K562 (cell line): ENCODE measurements around the gene PPP1R37. TPM values are rescaled to one million over a fixed set of nuclear protein-coding genes. Genes with fewer than 3 reads are reported as not detected.

Experiments
- CBFA2T3 ChIP-seq: fragments of 450-650 bp; IDR thresholded peaks from 2 replicates; pipeline ENCODE4 v1.6.1; 2017
- CHAMP1 ChIP-seq: fragments of 450-650 bp; IDR thresholded peaks from 2 replicates; pipeline ENCODE4 v1.6.1; 2016; ENCODE audit warnings: mild to moderate bottlenecking
- KDM2B ChIP-seq: fragments of 250-450 bp; sonication (Bioruptor Pico); IDR thresholded peaks from 2 replicates; pipeline ENCODE4 v1.8.0; 2021; ENCODE audit warnings: mild to moderate bottlenecking, moderate library complexity
- KLF13 ChIP-seq: fragments of 450-650 bp; IDR thresholded peaks from 2 replicates; pipeline ENCODE4 v1.6.1; 2016; ENCODE audit warnings: missing genetic modification characterization, low read depth, mild to moderate bottlenecking, missing compliant biosample characterization, moderate library complexity, borderline replicate concordance
- MTA3 ChIP-seq: fragments of 450-650 bp; formaldehyde crosslinking; IDR thresholded peaks from 2 replicates; pipeline ENCODE4 v1.6.1; 2017; ENCODE audit warnings: mild to moderate bottlenecking, borderline replicate concordance
- MTF1 ChIP-seq: fragments of 250-450 bp; sonication (Bioruptor Pico); IDR thresholded peaks from 2 replicates; pipeline ENCODE4 v1.9.0; 2021; ENCODE audit warnings: moderate library complexity, mild to moderate bottlenecking, inconsistent platforms, borderline replicate concordance
- MXI1 ChIP-seq: IDR thresholded peaks from 2 replicates; pipeline ENCODE4 v1.6.1; 2011; ENCODE audit warnings: low read depth, mild to moderate bottlenecking, improper control_type of control experiment, low read length
- MYNN ChIP-seq, 2 experiments: sonication (generic); formaldehyde crosslinking in 1 of 2; IDR thresholded peaks; 2 replicates each; pipeline versions ENCODE4 v1.5.0 to v1.6.1; 2016 to 2020; ENCODE audit warnings: antibody characterized with exemption in 1 of 2, missing genetic modification reagents in 1 of 2
- RBM22 ChIP-seq: fragments of 200-400 bp; formaldehyde crosslinking; IDR thresholded peaks from 2 replicates; pipeline ENCODE4 v1.6.1; 2018; ENCODE audit warnings: low read length, low read depth; ENCODE audit not compliant: poor library complexity, severe bottlenecking
- SLC30A9 ChIP-seq: fragments of 250-450 bp; sonication (Bioruptor Pico); IDR thresholded peaks from 2 replicates; pipeline ENCODE4 v1.8.0; 2022; ENCODE audit warnings: mild to moderate bottlenecking, moderate library complexity
- TFAP4 ChIP-seq: sonication (generic); formaldehyde crosslinking; IDR thresholded peaks from 2 replicates; pipeline ENCODE4 v1.8.0; 2022; ENCODE audit warnings: missing genetic modification reagents, mild to moderate bottlenecking, moderate library complexity, borderline replicate concordance
- ZNF398 ChIP-seq: fragments of 250-450 bp; sonication (Bioruptor Pico); IDR thresholded peaks from 2 replicates; pipeline ENCODE4 v1.8.0; 2021; ENCODE audit warnings: moderate library complexity, mild to moderate bottlenecking, inconsistent platforms
- ZNF740 ChIP-seq, 3 experiments: fragments of 200-800 bp in 1 of 3; sonication (Bioruptor generic) in 1 of 3; sonication (generic) in 1 of 3; formaldehyde crosslinking in 1 of 3; IDR thresholded peaks; 2 replicates each; pipeline versions ENCODE4 v1.6.1 to v1.8.0; 2016 to 2022; ENCODE audit warnings: mild to moderate bottlenecking in 2 of 3, missing compliant biosample characterization in 2 of 3, missing genetic modification characterization in 2 of 3, missing genetic modification reagents in 1 of 3
- polyA plus RNA-seq, 8 experiments: library from polyadenylated mRNA; depleted of rRNA in 4 of 8; stranded (reverse) in 5 of 8; unstranded in 3 of 8; fragments of >200 nt; fragmentation: Nextera tagmentation in 2 of 8; fragmentation: Illumina TruSeq in 1 of 8; extraction: Ambion mirVana in 2 of 8; extraction: Trizol in 1 of 8; gene quantifications; 2 replicates each; pipeline versions ENCODE4 v1.2.1 to v1.2.3, GENCODE V29; 2011 to 2014; ENCODE audit warnings: inconsistent platforms in 1 of 8, missing spikeins in 1 of 8
- total RNA-seq, 7 experiments: library from RNA; depleted of rRNA in 6 of 7; stranded (reverse); fragments of >200 nt in 6 of 7; fragmentation: Illumina TruSeq in 2 of 7; extraction: Trizol in 2 of 7; gene quantifications; 2 replicates each; pipeline versions ENCODE4 v1.2.1 to v1.2.3, GENCODE V29; 2011 to 2021; ENCODE audit warnings: low replicate concordance in 1 of 7
- TF ChIP-seq, protein P1 (sequence below): fragments of 450-650 bp; IDR thresholded peaks from 2 replicates; pipeline ENCODE4 v1.6.1; 2017; ENCODE audit warnings: mild to moderate bottlenecking, moderate library complexity
- TF ChIP-seq, protein P2 (sequence below): fragments of 250-450 bp; sonication (Bioruptor Pico); IDR thresholded peaks from 2 replicates; pipeline ENCODE4 v1.5.0; 2020; ENCODE audit warnings: mild to moderate bottlenecking

Gene PPP1R37
- total and polyA plus RNA-seq, 9 of the 15 experiments (the other 6 are each of a cell fraction or from before 2014, with no cell fraction given): 0.04 to 20.3 (median 7.3) TPM

DNA sequence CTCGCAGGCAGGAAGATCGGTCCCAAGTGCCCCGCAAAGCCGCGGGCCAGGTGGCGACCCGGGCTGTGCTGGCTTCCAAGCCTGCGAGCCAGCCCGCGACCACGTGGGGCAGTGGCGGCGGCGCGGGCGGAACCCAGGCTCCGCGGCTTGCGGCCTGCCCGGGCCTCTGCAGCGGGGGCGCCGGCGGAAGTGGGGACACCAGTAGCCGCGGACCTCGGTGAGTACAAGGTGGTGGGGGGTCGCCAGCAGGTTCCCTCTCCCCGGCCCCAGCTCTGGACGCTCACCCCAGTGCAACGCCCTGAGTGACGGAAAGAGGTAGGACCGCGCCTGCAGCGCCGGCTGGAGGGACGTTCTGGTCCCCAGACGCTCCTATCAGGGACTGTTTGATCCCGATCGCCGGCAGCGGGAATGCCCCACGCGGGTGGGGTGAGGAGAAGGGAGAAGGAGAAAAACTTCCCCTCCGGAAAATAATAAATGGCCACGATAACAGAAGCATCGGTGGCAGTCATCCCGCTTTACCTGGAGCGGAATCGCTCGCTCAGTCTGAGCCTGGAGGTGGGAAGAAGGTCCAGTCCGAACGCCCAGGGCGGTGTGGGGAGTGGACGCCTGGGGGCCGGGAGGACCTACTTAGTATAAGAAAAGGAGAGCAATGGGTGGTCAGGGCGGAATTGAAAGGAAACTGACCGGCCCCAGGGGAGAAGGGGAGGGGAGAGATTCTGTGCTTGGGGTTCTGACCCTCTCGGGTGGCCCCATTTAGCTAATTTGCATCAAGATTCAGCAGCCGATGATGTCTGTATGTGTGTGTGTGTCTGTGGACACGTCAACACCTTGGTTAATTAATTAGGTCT, 13.7 kb upstream of the PPP1R37 start, which contains the start of gene GEMIN7 (continued):
- TF ChIP-seq KLF13 (tag): peak; percentile 44; the same call in 1 of the 2 replicates
- peak; percentile 72; the same call in 1 of the 2 replicates for TF ChIP-seq MXI1
- no peak; the same call in 1 of the 2 replicates for TF ChIP-seq MYNN (IDR thresholded peaks at IDR 0.05)
- TF ChIP-seq MYNN (CRISPR knock-in tag; IDR thresholded peaks at IDR 0.05): no peak
- TF ChIP-seq, protein P1, sequence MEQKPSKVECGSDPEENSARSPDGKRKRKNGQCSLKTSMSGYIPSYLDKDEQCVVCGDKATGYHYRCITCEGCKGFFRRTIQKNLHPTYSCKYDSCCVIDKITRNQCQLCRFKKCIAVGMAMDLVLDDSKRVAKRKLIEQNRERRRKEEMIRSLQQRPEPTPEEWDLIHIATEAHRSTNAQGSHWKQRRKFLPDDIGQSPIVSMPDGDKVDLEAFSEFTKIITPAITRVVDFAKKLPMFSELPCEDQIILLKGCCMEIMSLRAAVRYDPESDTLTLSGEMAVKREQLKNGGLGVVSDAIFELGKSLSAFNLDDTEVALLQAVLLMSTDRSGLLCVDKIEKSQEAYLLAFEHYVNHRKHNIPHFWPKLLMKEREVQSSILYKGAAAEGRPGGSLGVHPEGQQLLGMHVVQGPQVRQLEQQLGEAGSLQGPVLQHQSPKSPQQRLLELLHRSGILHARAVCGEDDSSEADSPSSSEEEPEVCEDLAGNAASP: no peak
- peak; percentile 93 for TF ChIP-seq RBM22
- TF ChIP-seq SLC30A9 (CRISPR knock-in tag): no peak
- peak; percentile 89 for TF ChIP-seq MTA3
- TF ChIP-seq TFAP4 (CRISPR knock-in tag): no peak; the same call in 1 of the 2 replicates
- no peak for TF ChIP-seq MTF1 (CRISPR knock-in tag)
- TF ChIP-seq ZNF398 (CRISPR knock-in tag): no peak
- peak; percentile 83 for TF ChIP-seq ZNF740 (CRISPR knock-in tag; IDR thresholded peaks at IDR 0.05)
- peak in 1 of 2 experiments; percentile 68; a peak in 1 of 4 replicates for TF ChIP-seq ZNF740 (tag; IDR thresholded peaks at IDR 0.05)
- TF ChIP-seq, protein P2, sequence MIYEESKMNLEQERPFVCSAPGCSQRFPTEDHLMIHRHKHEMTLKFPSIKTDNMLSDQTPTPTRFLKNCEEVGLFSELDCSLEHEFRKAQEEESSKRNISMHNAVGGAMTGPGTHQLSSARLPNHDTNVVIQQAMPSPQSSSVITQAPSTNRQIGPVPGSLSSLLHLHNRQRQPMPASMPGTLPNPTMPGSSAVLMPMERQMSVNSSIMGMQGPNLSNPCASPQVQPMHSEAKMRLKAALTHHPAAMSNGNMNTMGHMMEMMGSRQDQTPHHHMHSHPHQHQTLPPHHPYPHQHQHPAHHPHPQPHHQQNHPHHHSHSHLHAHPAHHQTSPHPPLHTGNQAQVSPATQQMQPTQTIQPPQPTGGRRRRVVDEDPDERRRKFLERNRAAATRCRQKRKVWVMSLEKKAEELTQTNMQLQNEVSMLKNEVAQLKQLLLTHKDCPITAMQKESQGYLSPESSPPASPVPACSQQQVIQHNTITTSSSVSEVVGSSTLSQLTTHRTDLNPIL: no peak
- TF ChIP-seq CBFA2T3: no peak
- TF ChIP-seq CHAMP1: no peak
- no peak; the same call in 1 of the 2 replicates for TF ChIP-seq KDM2B (CRISPR knock-in tag)
